Skeletal muscle tissue (tissue), 4 donors: ENCODE data around the gene RUSC1. TPM values are rescaled to one million over a fixed set of nuclear protein-coding genes. Genes with fewer than 3 reads are reported as not detected.
"Not testable (repeated sequence)": the region's sequence is repeated elsewhere in the genome, so short reads cannot be mapped to it uniquely, and the experiment has no call there.

Source experiments
- H3K27ac ChIP-seq: one replicate; pipeline ENCODE4 v1.7.0; 2013; ENCODE audit warnings: mild to moderate bottlenecking, low read depth, low read length, inconsistent platforms
- H3K27me3 ChIP-seq, 3 donors: one replicate each; pipeline ENCODE4 v1.7.0; 2013; ENCODE audit warnings: low read length in 3 of 3; ENCODE audit not compliant: control insufficient read depth in 3 of 3, insufficient read depth in 3 of 3
- H3K36me3 ChIP-seq, 3 donors: one replicate each; pipeline ENCODE4 v1.7.0; 2013; ENCODE audit warnings: low read length in 3 of 3; ENCODE audit not compliant: control insufficient read depth in 3 of 3, insufficient read depth in 3 of 3
- H3K4me1 ChIP-seq, 3 donors: one replicate each; pipeline ENCODE4 v1.7.0; 2013; ENCODE audit warnings: low read length in 3 of 3, mild to moderate bottlenecking in 3 of 3; ENCODE audit not compliant: control insufficient read depth in 3 of 3, insufficient read depth in 3 of 3
- H3K4me3 ChIP-seq, 3 donors: one replicate each; pipeline ENCODE4 v1.7.0; 2013; ENCODE audit warnings: low read length in 3 of 3
- H3K9ac ChIP-seq, 3 donors: one replicate each; pipeline ENCODE4 v1.7.0; 2013; ENCODE audit warnings: low read length in 3 of 3, mild to moderate bottlenecking in 3 of 3, moderate library complexity in 2 of 3, low read depth in 1 of 3
- H3K9me3 ChIP-seq, 3 donors: one replicate each; pipeline ENCODE4 v1.7.0; 2013; ENCODE audit warnings: low read length in 3 of 3; ENCODE audit not compliant: control insufficient read depth in 3 of 3
- total RNA-seq: library from RNA; depleted of rRNA; stranded (reverse); fragments of >200 nt; gene quantifications from one replicate; pipeline ENCODE4 v1.2.3, GENCODE V29; 2014
- donor health status: Osteomylitis.

The RUSC1 gene
- total RNA-seq, 1 donor from 2014 or later = 9.4 TPM

- not testable (repeated sequence) for H3K9ac ChIP-seq, H3K27ac ChIP-seq, H3K9me3 ChIP-seq, H3K4me3 ChIP-seq, H3K27me3 ChIP-seq
- H3K36me3 ChIP-seq = peaks cover 16 to 19% (median 19%) of the 10 kb centered on the region in 3 donors
- H3K4me1 ChIP-seq = peaks cover 9 to 18% (median 11%) of the 10 kb centered on the region in 3 donors
These were observed 8.2 kb downstream of the RUSC1 start for GRCh38 chr1:155328856-155329255.

GRCh38 chr1:155329980-155330598 lies 9.4 kb downstream of the RUSC1 start:
- H3K36me3 ChIP-seq = peaks cover 19 to 25% (median 21%) of the 10 kb centered on the region in 3 donors
- H3K9ac ChIP-seq = no peak overlapping the region

GRCh38 chr1:155334962-155335361 lies 14.3 kb downstream of the RUSC1 start:
- no peaks in the 10 kb centered on the region for H3K4me1 ChIP-seq
- H3K9me3 ChIP-seq = no peaks in the 10 kb centered on the region
- H3K36me3 ChIP-seq = peaks cover 49 to 59% (median 51%) of the 10 kb centered on the region in 3 donors
- H3K4me3 ChIP-seq = no peak overlapping the region
- H3K27me3 ChIP-seq = no peaks in the 10 kb centered on the region
- no peak overlapping the region for H3K9ac ChIP-seq
- no peak overlapping the region for H3K27ac ChIP-seq

More at GRCh38 chr1:155329980-155330598, 9.4 kb downstream of the RUSC1 start:
- H3K9me3 ChIP-seq = no peaks in the 10 kb centered on the region
- H3K4me1 ChIP-seq = peaks cover 5 to 11% (median 6%) of the 10 kb centered on the region in 3 donors
- no peaks in the 10 kb centered on the region for H3K27me3 ChIP-seq
- H3K4me3 ChIP-seq = no peak overlapping the region
- no peak overlapping the region for H3K27ac ChIP-seq

- no peak overlapping the region for H3K27ac ChIP-seq
- H3K36me3 ChIP-seq = peaks cover 60 to 78% (median 71%) of the 10 kb centered on the region in 3 donors
These were observed 18.9 kb downstream of the RUSC1 start for GRCh38 chr1:155339515-155340097.

DNA sequence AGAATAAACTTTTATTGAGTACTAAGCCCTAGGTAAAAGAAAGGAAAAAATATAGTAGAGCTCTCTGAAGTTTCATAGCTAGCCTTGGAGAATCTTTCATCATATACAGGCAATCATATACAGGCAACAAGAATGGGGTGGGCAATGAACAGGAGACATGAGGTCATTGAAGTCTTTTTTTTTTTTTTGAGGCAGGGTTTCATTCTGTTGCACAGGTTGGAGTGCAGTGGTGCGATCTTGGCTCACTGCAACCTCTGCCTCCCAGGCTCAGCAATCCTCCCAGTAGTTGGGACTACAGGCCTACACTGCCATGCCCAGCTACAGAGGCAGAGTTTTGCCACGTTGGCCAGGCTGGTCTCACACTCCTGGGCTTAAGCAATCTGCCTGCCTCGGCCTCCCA lies 22.1 kb downstream of the RUSC1 start:
- Histone ChIP-seq H3K36me3 (peaks cover 60 to 79% (median 75%) of the 10 kb centered on the region in 3 donors), H3K9ac (no peak overlapping the region), H3K27me3 (no peaks in the 10 kb centered on the region), H3K27ac (no peak overlapping the region), H3K9me3 (no peaks in the 10 kb centered on the region), H3K4me3 (no peak overlapping the region), H3K4me1 (no peaks in the 10 kb centered on the region)

More at GRCh38 chr1:155339515-155340097, 18.9 kb downstream of the RUSC1 start:
- Histone ChIP-seq H3K4me1 (no peaks in the 10 kb centered on the region), H3K9ac (no peak overlapping the region), H3K9me3 (no peaks in the 10 kb centered on the region), H3K27me3 (no peaks in the 10 kb centered on the region), H3K4me3 (no peak overlapping the region)

GRCh38 chr1:155352631-155353030 lies 31.9 kb downstream of the RUSC1 start:
- no peak overlapping the region for H3K9ac ChIP-seq
- no peaks in the 10 kb centered on the region for H3K4me1 ChIP-seq
- no peaks in the 10 kb centered on the region for H3K9me3 ChIP-seq
- no peak overlapping the region for H3K4me3 ChIP-seq
- H3K27ac ChIP-seq = no peak overlapping the region
- peaks cover 35 to 65% (median 61%) of the 10 kb centered on the region in 3 donors for H3K36me3 ChIP-seq
- H3K27me3 ChIP-seq = no peaks in the 10 kb centered on the region

GRCh38 chr1:155360051-155360450 lies 39.4 kb downstream of the RUSC1 start:
- Histone ChIP-seq H3K9ac (no peak overlapping the region), H3K4me1 (no peaks in the 10 kb centered on the region), H3K9me3 (no peaks in the 10 kb centered on the region), H3K4me3 (no peak overlapping the region), H3K36me3 (peaks cover 24 to 35% (median 31%) of the 10 kb centered on the region in 3 donors), H3K27ac (no peak overlapping the region), H3K27me3 (no peaks in the 10 kb centered on the region)

GRCh38 chr1:155379180-155379579 lies 58.5 kb downstream of the RUSC1 start:
- H3K4me3 ChIP-seq = no peak overlapping the region
- no peaks in the 10 kb centered on the region for H3K27me3 ChIP-seq
- no peak overlapping the region for H3K9ac ChIP-seq
- H3K27ac ChIP-seq = no peak overlapping the region
- peaks cover 13 to 34% (median 31%) of the 10 kb centered on the region in 3 donors for H3K36me3 ChIP-seq
- H3K9me3 ChIP-seq = no peaks in the 10 kb centered on the region
- H3K4me1 ChIP-seq = peaks cover 0 to 3% (median 0%) of the 10 kb centered on the region in 3 donors

- Histone ChIP-seq H3K4me3 (peak overlapping the region in 1 of 3 donors; percentile 3), H3K36me3 (peaks cover 13 to 30% (median 29%) of the 10 kb centered on the region in 3 donors), H3K27ac (no peak overlapping the region), H3K4me1 (peaks cover 0 to 3% (median 0%) of the 10 kb centered on the region in 3 donors), H3K27me3 (no peaks in the 10 kb centered on the region), H3K9ac (no peak overlapping the region), H3K9me3 (no peaks in the 10 kb centered on the region)
These were observed 59.0 kb downstream of the RUSC1 start for GRCh38 chr1:155379631-155380090.
